BJ (cell line): Measurements from ENCODE around the gene HYDIN. TPM values are rescaled to one million over a fixed set of nuclear protein-coding genes. Genes with fewer than 3 reads are reported as not detected.

ENCODE experiments used
- CTCF ChIA-PET: fragments of 350-600 bp; formaldehyde crosslinking; extraction: SDS; loops from one replicate; lab custom pipeline; 2021; ENCODE audit warnings: antibody characterized with exemption, inconsistent platforms; lab: Yijun Ruan, JAX
- POLR2A ChIA-PET: fragments of 300-600 bp; sonication (Branson Sonifier 250); formaldehyde crosslinking; extraction: SDS; loops from one replicate; lab custom pipeline; 2021; ENCODE audit warnings: antibody characterized with exemption; lab: Charles Lee
- DNase-seq: peaks from one replicate; pipeline ENCODE4 v3.0.0-alpha.2; 2011; ENCODE audit warnings: low read depth
- H3K27me3 ChIP-seq: 2 replicates; pipeline ENCODE4 v1.6.0; 2011; ENCODE audit warnings: low read length; ENCODE audit not compliant: control insufficient read depth, insufficient read depth
- H3K36me3 ChIP-seq: 2 replicates; pipeline ENCODE4 v1.5.1; 2011; ENCODE audit warnings: low read length; ENCODE audit not compliant: control insufficient read depth, insufficient read depth
- H3K4me3 ChIP-seq: 2 replicates; pipeline ENCODE4 v1.5.1; 2011; ENCODE audit warnings: low read depth, mild to moderate bottlenecking, control low read depth, low read length
- polyA plus RNA-seq: library from polyadenylated mRNA; depleted of rRNA; stranded (reverse); fragments of >200 nt; gene quantifications from 2 replicates; pipeline ENCODE4 v1.2.3, GENCODE V29; 2011
- TF ChIP-seq, protein P1 (sequence below): IDR thresholded peaks from 2 replicates; pipeline ENCODE4 v1.5.1; 2011; ENCODE audit warnings: low read depth, mild to moderate bottlenecking, control low read depth, inconsistent platforms, low read length, moderate library complexity; ENCODE audit not compliant: insufficient read depth

HYDIN gene
- polyA plus RNA-seq, 1 experiment = 0.47 TPM

DNA sequence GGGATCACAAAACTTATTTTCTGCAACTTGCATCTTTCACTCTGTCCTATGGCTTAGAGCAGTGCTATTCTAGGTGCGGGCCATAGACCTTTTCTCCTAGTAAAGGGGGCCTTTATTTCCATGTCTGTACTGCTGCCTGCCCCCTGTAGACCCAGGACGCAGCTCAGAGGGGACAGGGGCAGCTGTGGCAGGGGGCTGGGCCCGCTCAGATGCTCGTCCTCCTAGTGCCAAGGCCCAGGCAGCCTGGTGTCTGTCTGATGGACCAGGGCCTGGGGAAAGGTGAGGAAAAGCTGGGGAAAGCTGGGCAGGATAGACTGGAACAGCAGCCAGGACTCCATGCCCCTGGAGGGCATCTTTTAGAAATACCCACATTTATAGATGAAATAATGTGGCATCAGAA lies 455.1 kb downstream of the HYDIN start:
- CTCF ChIA-PET = interaction anchor here (1.0 to 1.4 kb wide), 3 partner anchors 37 to 121 kb away, joined by 3 to 6 read pairs (median 4); no protein-coding TSS in a partner anchor
- no peaks in the 10 kb centered on the region for H3K27me3 ChIP-seq
- peaks cover 5% of the 10 kb centered on the region for H3K36me3 ChIP-seq
- H3K4me3 ChIP-seq = no peak overlapping the region
- POLR2A ChIA-PET = no interaction called here
- no peak for DNase-seq
- TF ChIP-seq, protein P1, sequence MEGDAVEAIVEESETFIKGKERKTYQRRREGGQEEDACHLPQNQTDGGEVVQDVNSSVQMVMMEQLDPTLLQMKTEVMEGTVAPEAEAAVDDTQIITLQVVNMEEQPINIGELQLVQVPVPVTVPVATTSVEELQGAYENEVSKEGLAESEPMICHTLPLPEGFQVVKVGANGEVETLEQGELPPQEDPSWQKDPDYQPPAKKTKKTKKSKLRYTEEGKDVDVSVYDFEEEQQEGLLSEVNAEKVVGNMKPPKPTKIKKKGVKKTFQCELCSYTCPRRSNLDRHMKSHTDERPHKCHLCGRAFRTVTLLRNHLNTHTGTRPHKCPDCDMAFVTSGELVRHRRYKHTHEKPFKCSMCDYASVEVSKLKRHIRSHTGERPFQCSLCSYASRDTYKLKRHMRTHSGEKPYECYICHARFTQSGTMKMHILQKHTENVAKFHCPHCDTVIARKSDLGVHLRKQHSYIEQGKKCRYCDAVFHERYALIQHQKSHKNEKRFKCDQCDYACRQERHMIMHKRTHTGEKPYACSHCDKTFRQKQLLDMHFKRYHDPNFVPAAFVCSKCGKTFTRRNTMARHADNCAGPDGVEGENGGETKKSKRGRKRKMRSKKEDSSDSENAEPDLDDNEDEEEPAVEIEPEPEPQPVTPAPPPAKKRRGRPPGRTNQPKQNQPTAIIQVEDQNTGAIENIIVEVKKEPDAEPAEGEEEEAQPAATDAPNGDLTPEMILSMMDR = no peak

DNA sequence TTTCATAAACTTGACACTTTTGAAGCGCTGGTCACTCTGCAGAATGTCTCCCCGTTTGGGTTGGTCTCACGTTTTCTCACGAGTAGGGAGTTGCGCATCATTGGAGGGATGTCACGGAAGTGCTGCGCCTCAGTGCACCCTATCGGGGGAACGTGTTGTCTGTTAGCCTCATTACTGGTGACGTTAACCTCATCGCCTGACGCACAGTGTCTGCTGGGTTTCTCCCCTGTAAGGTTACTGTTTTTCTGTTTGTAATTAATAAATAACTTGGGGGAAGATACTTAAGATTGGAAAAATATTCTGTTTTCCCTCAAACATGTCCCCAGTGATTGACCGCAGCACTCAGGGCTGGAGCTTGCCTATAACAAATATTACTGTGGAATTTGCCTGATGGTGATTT lies 456.3 kb downstream of the HYDIN start:
- TF ChIP-seq, protein P1 = no peak
- Histone ChIP-seq H3K36me3 (peaks cover 3% of the 10 kb centered on the region; the same call in 1 of the 2 replicates), H3K4me3 (no peak overlapping the region), H3K27me3 (no peaks in the 10 kb centered on the region)
- POLR2A ChIA-PET = no interaction called here
- CTCF ChIA-PET = interaction anchor here (5.2 to 6.2 kb wide), 2 partner anchors 15 to 94 kb away, joined by 62 to 117 read pairs; partner anchors contain the start of gene MTSS2
- no peak for DNase-seq

DNA sequence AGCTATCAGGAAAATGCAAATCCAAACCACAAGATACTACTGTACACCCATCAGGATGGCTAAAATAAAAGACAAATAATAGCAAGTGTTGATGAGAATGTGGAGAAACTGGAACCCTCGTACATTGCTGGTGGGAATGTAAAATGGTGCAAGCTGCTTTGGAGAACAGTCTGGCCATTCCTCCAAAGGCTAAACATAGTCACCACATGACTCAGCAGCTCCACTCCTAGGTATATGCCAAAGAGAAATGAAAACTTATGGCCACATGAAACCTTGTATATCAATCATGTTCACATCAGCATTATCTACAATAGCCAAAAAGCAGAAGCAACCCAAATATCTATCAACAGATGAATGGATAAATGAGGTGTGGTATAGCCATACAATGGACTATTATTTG lies 458.0 kb downstream of the HYDIN start:
- DNase-seq = no peak
- TF ChIP-seq, protein P1 = no peak
- Histone ChIP-seq H3K4me3 (no peak overlapping the region), H3K27me3 (no peaks in the 10 kb centered on the region), H3K36me3 (peaks cover under 1% of the 10 kb centered on the region; the same call in 1 of the 2 replicates)
- ChIA-PET CTCF (interaction anchor here (0.7 to 6.2 kb wide), 13 partner anchors 13 to 220 kb away, joined by 3 to 117 read pairs (median 12); partner anchors contain the start of gene MTSS2), POLR2A (no interaction called here)

GRCh38 chr16:70770626-70771552 lies 459.6 kb downstream of the HYDIN start:
- ChIA-PET CTCF (interaction anchor here (0.6 to 6.2 kb wide), 47 partner anchors 9 to 587 kb away, joined by 3 to 117 read pairs (median 5); partner anchors contain the start of gene MTSS2), POLR2A (interaction anchor here (0.6 to 1.1 kb wide), 3 partner anchors 68 to 98 kb away, joined by 3 to 14 read pairs (median 10); no protein-coding TSS in a partner anchor)
- peaks cover 3% of the 10 kb centered on the region; the same call in 1 of the 2 replicates for H3K36me3 ChIP-seq
- no peak overlapping the region for H3K4me3 ChIP-seq
- TF ChIP-seq, protein P1 = peak; percentile 96
- H3K27me3 ChIP-seq = no peaks in the 10 kb centered on the region
- DNase-seq = no peak

DNA sequence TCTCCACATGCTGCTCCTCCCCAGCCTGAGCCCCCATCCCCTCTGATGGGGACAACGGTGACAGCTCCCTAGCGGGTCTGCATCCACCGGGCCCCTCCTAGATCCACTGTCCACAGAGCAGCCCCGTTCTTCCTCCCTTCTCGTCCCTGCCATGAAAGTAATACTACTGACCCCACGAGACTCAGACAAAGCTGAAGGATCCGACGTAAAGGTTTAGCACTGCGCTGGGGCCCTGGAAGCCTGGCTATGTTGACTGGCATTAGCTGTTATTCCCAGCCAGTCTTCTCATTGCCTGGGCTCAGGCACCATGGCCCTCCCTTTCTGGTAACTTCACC lies 460.3 kb downstream of the HYDIN start:
- no peak overlapping the region for H3K4me3 ChIP-seq
- no peak for DNase-seq
- POLR2A ChIA-PET = interaction anchor here (1.1 kb wide), 1 partner anchor 67 kb away, joined by 3 read pairs; no protein-coding TSS in a partner anchor
- no peaks in the 10 kb centered on the region for H3K27me3 ChIP-seq
- peaks cover 3% of the 10 kb centered on the region; the same call in 1 of the 2 replicates for H3K36me3 ChIP-seq
- TF ChIP-seq, protein P1 = no peak
- CTCF ChIA-PET = interaction anchor here (0.8 to 6.2 kb wide), 23 partner anchors 10 to 394 kb away, joined by 3 to 117 read pairs (median 12); partner anchors contain the start of gene MTSS2
